Upper lobe of left lung (tissue), 4 donors: ENCODE measurements around the gene ZNF213.

Experiments
- CTCF ChIP-seq, 6 experiments: fragments of 450-650 bp in 4 of 6; fragments of 200-600 bp in 2 of 6; sonication (generic) in 2 of 6; IDR thresholded peaks; one replicate each; pipeline ENCODE4 v1.5.1; 2016 to 2019; ENCODE audit warnings: antibody characterized with exemption in 6 of 6
- EP300 ChIP-seq, 4 donors: sonication (generic); formaldehyde crosslinking; IDR thresholded peaks; one replicate each; pipeline ENCODE4 v1.5.1; 2017; ENCODE audit warnings: antibody characterized with exemption in 4 of 4, control low read depth in 2 of 4
- POLR2A ChIP-seq, 4 donors: fragments of 450-650 bp; IDR thresholded peaks; one replicate each; pipeline ENCODE4 v1.5.1; 2016 to 2017; ENCODE audit warnings: antibody characterized with exemption in 4 of 4, mild to moderate bottlenecking in 2 of 4
- POLR2AphosphoS5 ChIP-seq, 2 donors: sonication (generic); formaldehyde crosslinking; IDR thresholded peaks; one replicate each; pipeline ENCODE4 v1.5.1; 2017; ENCODE audit warnings: antibody characterized with exemption in 2 of 2

- no peak for TF ChIP-seq POLR2A (IDR thresholded peaks at IDR 0.05)
- TF ChIP-seq CTCF (IDR thresholded peaks at IDR 0.05) = no peak
- TF ChIP-seq EP300 (IDR thresholded peaks at IDR 0.05) = no peak
- no peak for TF ChIP-seq POLR2AphosphoS5 (IDR thresholded peaks at IDR 0.05)
These were observed 10.3 kb downstream of the ZNF213 start for GRCh38 chr16:3145151-3145550.
